Measurements from ENCODE around the gene PLEKHG3.
A peak's percentile ranks its signal among the peaks of the same experiment; 100 is the strongest.

The PLEKHG3 gene

GRCh38 chr14:64701660-64702059 lies 2.6 kb upstream of the PLEKHG3 start:
- no peak for DNase-seq
- Histone ChIP-seq H3K27ac (no peak overlapping the region), H3K36me3 (replicated peaks) (no peaks in the 10 kb centered on the region), H3K27me3 (replicated peaks) (no peaks in the 10 kb centered on the region), H3K4me3 (ENCODE audit: low read depth, low read length) (no peak overlapping the region)
- in situ Hi-C loops (cut with HindIII; ENCODE audit: low pct_ligation_motif_present, low sequenced_read_pairs) = no loop called here
- no peak for TF ChIP-seq CTCF (IDR thresholded peaks at IDR 0.05; ENCODE audit: low read depth, low read length, missing control alignments)

DNA sequence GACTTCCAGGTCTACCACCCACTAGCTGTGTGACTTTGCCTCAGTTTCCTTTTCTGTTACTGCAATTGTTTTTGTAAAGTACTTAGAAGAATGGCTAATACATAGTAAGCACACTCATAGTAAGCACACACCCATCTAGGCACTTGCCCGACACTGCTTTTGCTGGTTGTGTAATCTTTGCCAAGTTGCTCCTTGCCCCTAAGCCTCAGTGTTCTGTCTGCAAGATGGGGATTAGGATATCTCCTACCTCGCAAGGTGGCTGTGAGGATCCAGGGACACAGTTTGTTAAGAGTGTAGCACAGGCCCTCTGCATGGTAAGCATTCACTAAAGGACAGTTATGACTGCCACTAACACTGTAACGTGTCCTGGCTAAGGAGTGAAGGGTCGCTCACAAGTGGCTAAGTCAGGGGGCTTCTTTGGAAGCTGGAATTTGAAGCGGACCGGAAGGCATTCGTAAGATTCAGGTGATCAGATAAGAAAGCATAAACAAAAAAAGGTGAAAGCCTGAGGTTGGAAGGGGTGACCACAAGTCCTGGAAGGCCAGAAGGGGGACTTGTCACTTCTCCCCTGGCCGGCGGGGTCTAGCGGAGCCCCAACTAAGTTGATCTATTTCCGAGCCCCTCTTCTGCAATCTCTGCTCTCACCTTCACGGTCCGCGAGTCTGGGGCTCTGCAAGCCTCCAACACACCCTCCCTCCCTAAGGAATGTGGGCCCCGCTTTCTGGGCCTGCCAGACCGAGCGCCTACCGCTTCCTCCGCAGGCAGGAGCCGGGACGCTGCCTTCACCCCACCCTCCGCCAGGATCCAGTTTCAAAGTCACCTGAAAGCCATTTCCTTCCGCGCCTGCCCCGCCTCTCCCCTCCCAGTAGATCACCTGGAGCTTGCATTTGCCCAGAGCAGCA lies 1.5 kb upstream of the PLEKHG3 start:
- in situ Hi-C loops (cut with HindIII; ENCODE audit: low pct_ligation_motif_present, low sequenced_read_pairs) = no loop called here
- Histone ChIP-seq H3K36me3 (replicated peaks) (no peaks in the 10 kb centered on the region), H3K4me3 (ENCODE audit: low read depth, low read length) (no peak overlapping the region), H3K27ac (no peak overlapping the region), H3K27me3 (replicated peaks) (no peaks in the 10 kb centered on the region)
- no peak for TF ChIP-seq CTCF (IDR thresholded peaks at IDR 0.05; ENCODE audit: low read depth, low read length, missing control alignments)
- no peak for DNase-seq

DNA sequence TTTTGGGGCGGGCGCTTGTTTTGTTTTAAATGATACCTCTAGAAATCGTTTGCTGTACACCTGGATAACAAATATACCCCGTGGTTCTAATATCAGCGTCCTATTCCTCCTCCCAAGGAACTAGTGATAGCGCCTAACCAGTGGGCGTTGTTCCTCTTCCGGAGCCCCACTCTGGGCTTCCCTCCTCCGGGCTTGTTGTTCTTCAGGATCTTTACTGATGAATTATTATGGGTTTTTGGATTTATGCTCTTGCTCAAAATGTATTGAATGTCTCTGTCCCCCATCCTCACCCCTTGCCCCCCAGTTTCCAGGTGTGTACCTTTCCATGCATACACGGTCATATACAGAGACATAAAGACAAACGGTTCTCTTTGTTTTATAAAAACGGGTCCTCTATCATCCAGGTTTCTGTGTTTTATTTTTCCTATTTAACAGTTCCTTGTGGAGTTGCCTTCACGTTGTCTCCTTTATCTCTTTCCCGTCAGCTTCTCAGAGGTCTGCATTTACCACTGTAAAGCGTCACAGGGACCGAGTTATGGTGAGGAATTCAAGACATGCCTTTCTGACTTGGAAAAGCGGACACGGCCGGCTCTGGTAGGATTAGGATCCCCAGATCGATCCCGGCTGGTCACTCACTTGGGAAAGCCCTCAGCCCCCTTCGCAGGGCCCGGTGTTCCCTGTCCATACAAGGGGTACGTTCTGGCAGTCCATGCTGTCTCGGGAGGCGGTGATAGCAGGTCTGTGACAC lies 655 bp upstream of the PLEKHG3 start:
- Histone ChIP-seq H3K27ac (no peak overlapping the region), H3K27me3 (replicated peaks) (no peaks in the 10 kb centered on the region), H3K36me3 (replicated peaks) (no peaks in the 10 kb centered on the region), H3K4me3 (ENCODE audit: low read depth, low read length) (peak overlapping the region; percentile 74)
- no peak for TF ChIP-seq CTCF (IDR thresholded peaks at IDR 0.05; ENCODE audit: low read depth, low read length, missing control alignments)
- no peak for DNase-seq
- in situ Hi-C loops (cut with HindIII; ENCODE audit: low pct_ligation_motif_present, low sequenced_read_pairs) = no loop called here

GRCh38 chr14:64704743-64705380 lies 638 bp downstream of the PLEKHG3 start:
- no peak for DNase-seq
- Histone ChIP-seq H3K27ac (peak overlapping the region; percentile 15), H3K27me3 (replicated peaks) (no peaks in the 10 kb centered on the region), H3K4me3 (ENCODE audit: low read depth, low read length) (peak overlapping the region; percentile 74), H3K36me3 (replicated peaks) (no peaks in the 10 kb centered on the region)
- in situ Hi-C loops (cut with HindIII; ENCODE audit: low pct_ligation_motif_present, low sequenced_read_pairs) = no loop called here
- TF ChIP-seq CTCF (IDR thresholded peaks at IDR 0.05; ENCODE audit: low read depth, low read length, missing control alignments) = no peak

- no peak for TF ChIP-seq CTCF (IDR thresholded peaks at IDR 0.05; ENCODE audit: low read depth, low read length, missing control alignments)
- Histone ChIP-seq H3K27ac (no peak overlapping the region), H3K27me3 (replicated peaks) (no peaks in the 10 kb centered on the region), H3K4me3 (ENCODE audit: low read depth, low read length) (peak overlapping the region; percentile 74), H3K36me3 (replicated peaks) (no peaks in the 10 kb centered on the region)
- DNase-seq = no peak
- in situ Hi-C loops (cut with HindIII; ENCODE audit: low pct_ligation_motif_present, low sequenced_read_pairs) = no loop called here
Measured at GRCh38 chr14:64705381-64706118, 1.3 kb downstream of the PLEKHG3 start.

Measured in brain microvascular endothelial cell (primary cell).